Bronchus fibroblast of lung (primary cell): Measurements from ENCODE around the gene OR14I1. TPM values are rescaled to one million over a fixed set of nuclear protein-coding genes. Genes with fewer than 3 reads are reported as not detected.

Source experiments
- total RNA-seq: library from RNA; depleted of rRNA; stranded (reverse); fragments of >200 nt; gene quantifications from 2 replicates; pipeline ENCODE4 v1.2.3, GENCODE V29; 2015

The OR14I1 gene
- total RNA-seq, result not detected in 2 replicates

DNA sequence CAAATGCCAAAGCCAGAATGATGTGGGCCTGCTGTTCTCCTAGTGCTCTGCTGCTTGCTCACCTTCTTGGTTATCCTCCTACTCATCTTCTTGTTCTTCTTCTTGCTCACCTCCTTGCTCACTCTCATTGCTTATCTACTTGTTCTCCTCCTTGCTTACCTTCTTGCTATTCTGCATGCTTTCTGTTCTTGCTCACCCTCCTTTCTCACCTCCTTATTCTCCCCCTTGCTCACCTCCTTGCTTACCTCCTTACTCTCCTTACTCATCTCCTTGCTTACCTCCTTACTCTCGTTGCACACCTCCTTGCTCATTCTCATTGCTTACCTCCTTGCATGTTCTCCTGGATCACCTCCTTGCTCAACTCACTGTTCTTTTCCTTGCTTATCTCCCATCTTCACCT lies at the start of gene OR14I1:
TSS of gene OR14I1 (minus strand) at position 53 of the 400 bp plus-strand sequence.

DNA sequence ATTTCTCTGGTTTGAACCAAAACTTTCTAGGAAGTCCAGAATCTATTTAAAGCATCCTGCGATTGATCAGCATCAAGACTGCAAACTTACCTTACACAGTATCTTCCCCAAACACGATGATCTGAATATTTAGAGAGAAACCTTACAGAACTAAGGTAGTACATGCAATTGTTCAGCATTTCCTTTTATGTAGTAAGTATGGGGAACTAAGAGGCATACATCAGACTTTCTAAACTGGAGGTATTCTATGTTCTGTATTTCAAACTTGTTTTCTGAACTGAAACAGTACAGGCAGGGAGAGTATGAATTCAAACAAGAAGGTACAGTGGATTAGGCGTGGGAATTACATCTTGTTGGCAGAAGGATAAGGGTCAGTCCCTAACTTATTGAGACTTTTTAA lies 47.2 kb downstream of the OR14I1 start, which contains the start of gene OR2T27:
TSS of gene OR2T27 (minus strand) at position 175 of the 400 bp plus-strand sequence. CDS start 4,644 bp downstream, outside the sequence.

Other genes starting within 250 kb of the OR14I1 start
- gene OR2T3, start 229.4 kb downstream of the OR14I1 start, total RNA-seq, result not detected in 2 replicates
- gene OR2T5, start 214.2 kb downstream of the OR14I1 start, total RNA-seq, result not detected in 2 replicates
- gene OR2G6, start 194.7 kb downstream of the OR14I1 start, total RNA-seq, result not detected in 2 replicates
- gene OR2T29, start 140.0 kb downstream of the OR14I1 start, total RNA-seq, result not detected in 2 replicates
- not detected in 2 replicates for gene OR2T34, start 128.0 kb downstream of the OR14I1 start, total RNA-seq
- gene OR2T10, start 105.1 kb downstream of the OR14I1 start, total RNA-seq, result not detected in 2 replicates
- gene OR2T11, start 67.7 kb downstream of the OR14I1 start, total RNA-seq, result not detected in 2 replicates
- not detected in 2 replicates for gene OR2T35, start 57.5 kb downstream of the OR14I1 start, total RNA-seq
- not detected in 2 replicates for gene OR2T27, start 47.2 kb downstream of the OR14I1 start, total RNA-seq
- gene LYPD8, start 53.0 kb upstream of the OR14I1 start, total RNA-seq, result not detected in 2 replicates
- 17.5 and 21.7 TPM in 2 replicates for gene SH3BP5L, start 123.1 kb upstream of the OR14I1 start, total RNA-seq
- 14.7 and 15.0 TPM in 2 replicates for gene ZNF672, start 135.5 kb upstream of the OR14I1 start, total RNA-seq
- 20.0 and 30.8 TPM in 2 replicates for gene ZNF692, start 156.3 kb upstream of the OR14I1 start, total RNA-seq
- 3.3 and 3.4 TPM in 2 replicates for gene PGBD2, start 203.5 kb upstream of the OR14I1 start, total RNA-seq